Stimulated activated CD8-positive, alpha-beta memory T cell treated with anti-CD3 and anti-CD28 coated beads, Interleukin-15, amount 100 ng/mL, for 48 hours (primary cell): ENCODE data around the gene MPPE1.
"Not testable (repeated sequence)": the region's sequence is repeated elsewhere in the genome, so short reads cannot be mapped to it uniquely, and the experiment has no call there.

Experiments used
- DNase-seq, 2 donors: peaks; one replicate each; pipeline ENCODE4 v3.0.0-alpha.2; 2020; ENCODE audit warnings: low read depth in 2 of 2

The MPPE1 gene

GRCh38 chr18:11857177-11857887, 50.8 kb downstream of the MPPE1 start:
- DNase-seq = no peak

GRCh38 chr18:11854554-11854953, 53.6 kb downstream of the MPPE1 start:
- DNase-seq = not testable (repeated sequence)

- DNase-seq = peak; percentile 10 to 24
Measured at GRCh38 chr18:11851806-11852337, 56.2 kb downstream of the MPPE1 start.

- DNase-seq = peak; percentile 95 to 96
Measured at GRCh38 chr18:11851146-11851805, 56.8 kb downstream of the MPPE1 start, which contains the start of gene CHMP1B. Gene CHMP1B, plus strand, starts transcription at chr18:11851413. Its CDS starts 99 bp downstream, at chr18:11851512.

- DNase-seq = no peak
Measured at GRCh38 chr18:11850821-11851145, 57.3 kb downstream of the MPPE1 start.

- DNase-seq = peak; percentile 38 to 42
Measured at GRCh38 chr18:11849841-11850634, 58.1 kb downstream of the MPPE1 start.

- no peak for DNase-seq
Measured at GRCh38 chr18:11849279-11849678, 58.8 kb downstream of the MPPE1 start.

- no peak for DNase-seq
Measured at GRCh38 chr18:11847811-11848210, 60.3 kb downstream of the MPPE1 start.

GRCh38 chr18:11845654-11846053, 62.5 kb downstream of the MPPE1 start:
- no peak for DNase-seq

GRCh38 chr18:11844436-11844835, 63.7 kb downstream of the MPPE1 start:
- no peak for DNase-seq

- no peak for DNase-seq
Measured at GRCh38 chr18:11842562-11842961, 65.6 kb downstream of the MPPE1 start.

- no peak for DNase-seq
Measured at GRCh38 chr18:11840493-11840892, 67.6 kb downstream of the MPPE1 start.

GRCh38 chr18:11839556-11839955, 68.6 kb downstream of the MPPE1 start:
- no peak for DNase-seq

- DNase-seq = no peak
Measured at GRCh38 chr18:11834772-11835171, 73.3 kb downstream of the MPPE1 start.
